GM23338 (cell line): Measurements from ENCODE around the gene REX1BD. TPM values are rescaled to one million over a fixed set of nuclear protein-coding genes. Genes with fewer than 3 reads are reported as not detected.
"Not testable (repeated sequence)": the region's sequence is repeated elsewhere in the genome, so short reads cannot be mapped to it uniquely, and the experiment has no call there.

Experiments used
- ATAC-seq: fragments of 200-7000 bp; cut with Tn5 transposase; 3 replicates; pipeline ENCODE4 v1.9.1; 2020
- DNase-seq: peaks from one replicate; pipeline ENCODE4 v3.0.0-alpha.2; 2015; ENCODE audit warnings: low spot score
- H2AFZ ChIP-seq: fragments of 200-600 bp; sonication (generic); 2 replicates; pipeline ENCODE4 v1.8.0; 2016; ENCODE audit warnings: antibody characterized with exemption, mild to moderate bottlenecking, moderate library complexity
- H3F3A ChIP-seq: fragments of 200-600 bp; sonication (generic); replicated peaks from 2 replicates; pipeline ENCODE4 v1.8.0; 2017; ENCODE audit warnings: antibody characterized with exemption, mixed run types, low read depth
- H3K27ac ChIP-seq: fragments of 200-600 bp; sonication (generic); 2 replicates; pipeline ENCODE4 v1.6.1; 2016; ENCODE audit warnings: low read depth
- H3K27me3 ChIP-seq: fragments of 200-600 bp; sonication (generic); 2 replicates; pipeline ENCODE4 v1.8.0; 2016; ENCODE audit warnings: mild to moderate bottlenecking, mixed run types, moderate library complexity; ENCODE audit not compliant: insufficient read depth
- H3K36me3 ChIP-seq: fragments of 200-600 bp; sonication (generic); 2 replicates; pipeline ENCODE4 v1.8.0; 2016; ENCODE audit warnings: mild to moderate bottlenecking; ENCODE audit not compliant: insufficient read depth
- H3K4me1 ChIP-seq: fragments of 200-600 bp; sonication (generic); 2 replicates; pipeline ENCODE4 v1.8.0; 2016; ENCODE audit warnings: mild to moderate bottlenecking, moderate library complexity; ENCODE audit not compliant: insufficient read depth
- H3K4me2 ChIP-seq: fragments of 200-600 bp; sonication (generic); 2 replicates; pipeline ENCODE4 v1.7.1; 2017; ENCODE audit warnings: mixed run types
- H3K4me3 ChIP-seq: fragments of 200-600 bp; sonication (generic); 2 replicates; pipeline ENCODE4 v1.6.1; 2016; ENCODE audit warnings: mixed run types
- H3K79me2 ChIP-seq: fragments of 200-600 bp; sonication (generic); replicated peaks from 2 replicates; pipeline ENCODE4 v1.8.0; 2017; ENCODE audit warnings: mild to moderate bottlenecking; ENCODE audit not compliant: insufficient read depth
- H3K9me2 ChIP-seq: fragments of 200-600 bp; sonication (generic); 2 replicates; pipeline ENCODE4 v1.8.0; 2017; ENCODE audit not compliant: insufficient read depth
- H4K20me1 ChIP-seq: fragments of 200-600 bp; sonication (generic); replicated peaks from 2 replicates; pipeline ENCODE4 v1.8.0; 2017; ENCODE audit warnings: mild to moderate bottlenecking; ENCODE audit not compliant: insufficient read depth
- H3K27ac Mint-ChIP-seq: 2 replicates; pipeline ENCODE4 v1.8.0; 2020; ENCODE audit warnings: inconsistent platforms, mild to moderate bottlenecking, moderate library complexity, mixed read lengths
- H3K27me3 Mint-ChIP-seq: 3 replicates; pipeline ENCODE4 v1.8.0; 2022; ENCODE audit warnings: low read depth, mild to moderate bottlenecking, moderate library complexity, mixed read lengths, inconsistent platforms; ENCODE audit not compliant: insufficient read depth, poor library complexity
- H3K36me3 Mint-ChIP-seq: 3 replicates; pipeline ENCODE4 v1.8.0; 2021; ENCODE audit warnings: low read depth, mild to moderate bottlenecking, inconsistent platforms, moderate library complexity, mixed read lengths
- H3K4me1 Mint-ChIP-seq: 3 replicates; pipeline ENCODE4 v1.8.0; 2020; ENCODE audit warnings: mild to moderate bottlenecking, inconsistent platforms, mixed read lengths
- H3K4me3 Mint-ChIP-seq: 3 replicates; pipeline ENCODE4 v1.8.0; 2021; ENCODE audit warnings: moderate library complexity, mild to moderate bottlenecking, inconsistent platforms, mixed read lengths
- H3K9me3 Mint-ChIP-seq: 3 replicates; pipeline ENCODE4 v1.8.0; 2020; ENCODE audit warnings: moderate library complexity, mild to moderate bottlenecking, inconsistent platforms, mixed read lengths
- CREB1 ChIP-seq: fragments of 250-450 bp; sonication (Bioruptor Pico); IDR thresholded peaks from 2 replicates; pipeline ENCODE4 v1.5.0; 2020; ENCODE audit warnings: low read depth, mild to moderate bottlenecking, moderate library complexity
- EZH2phosphoT487 ChIP-seq: fragments of 200-600 bp; sonication (generic); IDR thresholded peaks from one replicate; pipeline ENCODE4 v1.8.1; 2018; ENCODE audit warnings: antibody characterized with exemption; ENCODE audit not compliant: unreplicated experiment
- polyA plus RNA-seq: library from polyadenylated mRNA; unstranded; fragments of >200 nt; fragmentation: Nextera tagmentation; extraction: Ambion mirVana; gene quantifications from 2 replicates; pipeline ENCODE4 v1.2.1, GENCODE V29; 2016
- total RNA-seq: library from RNA; depleted of rRNA; stranded (reverse); fragments of >200 nt; shearing (Covaris generic); gene quantifications from 2 replicates; pipeline ENCODE4 v1.2.3, GENCODE V29; 2014
- TF ChIP-seq, protein P1 (sequence below), 2 experiments: fragments of 200-600 bp in 1 of 2; sonication (generic) in 1 of 2; conservative IDR thresholded peaks; 2 replicates each; pipeline versions ENCODE4 v1.5.1 to v1.6.1; 2016 to 2017; ENCODE audit warnings: antibody characterized with exemption in 2 of 2, low read depth in 2 of 2, mild to moderate bottlenecking in 2 of 2, moderate library complexity in 1 of 2
- TF ChIP-seq, protein P2 (sequence below): IDR thresholded peaks from 2 replicates; pipeline ENCODE4 v1.6.1; 2016; ENCODE audit warnings: antibody characterized with exemption

The REX1BD gene
- total and polyA plus RNA-seq, 2 experiments from 2014 or later: 124 to 138 TPM

- TF ChIP-seq, protein P1, sequence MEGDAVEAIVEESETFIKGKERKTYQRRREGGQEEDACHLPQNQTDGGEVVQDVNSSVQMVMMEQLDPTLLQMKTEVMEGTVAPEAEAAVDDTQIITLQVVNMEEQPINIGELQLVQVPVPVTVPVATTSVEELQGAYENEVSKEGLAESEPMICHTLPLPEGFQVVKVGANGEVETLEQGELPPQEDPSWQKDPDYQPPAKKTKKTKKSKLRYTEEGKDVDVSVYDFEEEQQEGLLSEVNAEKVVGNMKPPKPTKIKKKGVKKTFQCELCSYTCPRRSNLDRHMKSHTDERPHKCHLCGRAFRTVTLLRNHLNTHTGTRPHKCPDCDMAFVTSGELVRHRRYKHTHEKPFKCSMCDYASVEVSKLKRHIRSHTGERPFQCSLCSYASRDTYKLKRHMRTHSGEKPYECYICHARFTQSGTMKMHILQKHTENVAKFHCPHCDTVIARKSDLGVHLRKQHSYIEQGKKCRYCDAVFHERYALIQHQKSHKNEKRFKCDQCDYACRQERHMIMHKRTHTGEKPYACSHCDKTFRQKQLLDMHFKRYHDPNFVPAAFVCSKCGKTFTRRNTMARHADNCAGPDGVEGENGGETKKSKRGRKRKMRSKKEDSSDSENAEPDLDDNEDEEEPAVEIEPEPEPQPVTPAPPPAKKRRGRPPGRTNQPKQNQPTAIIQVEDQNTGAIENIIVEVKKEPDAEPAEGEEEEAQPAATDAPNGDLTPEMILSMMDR (conservative IDR thresholded peaks at IDR 0.05; ENCODE audit: low read depth in 2 of 2): peak; percentile 75 to 92
Measured at GRCh38 chr19:18588611-18589379, at the start of gene REX1BD (continued).

DNA sequence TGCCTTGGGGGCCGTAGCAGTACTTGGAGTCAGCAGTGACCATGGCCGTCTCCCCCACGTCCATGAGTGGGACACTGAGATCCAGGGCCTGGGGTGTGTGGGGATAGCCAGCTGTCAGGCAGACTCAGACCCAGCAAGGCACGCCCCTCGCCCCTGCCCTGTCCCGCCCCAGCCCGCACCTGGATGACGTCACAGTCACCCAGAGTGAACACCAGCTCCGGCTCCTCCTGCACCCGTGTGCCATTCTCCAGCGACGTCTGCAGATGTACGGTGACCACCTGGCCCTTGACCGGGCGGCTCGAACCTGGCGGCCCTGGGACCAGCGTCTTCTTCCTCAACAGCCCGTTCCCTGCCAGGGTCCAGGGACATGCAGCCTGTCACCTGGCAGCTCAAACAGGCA, 49.2 kb upstream of the REX1BD start:
- H3K36me3 Mint-ChIP-seq: peaks cover 70% of the 10 kb centered on the region
- TF ChIP-seq, protein P2, sequence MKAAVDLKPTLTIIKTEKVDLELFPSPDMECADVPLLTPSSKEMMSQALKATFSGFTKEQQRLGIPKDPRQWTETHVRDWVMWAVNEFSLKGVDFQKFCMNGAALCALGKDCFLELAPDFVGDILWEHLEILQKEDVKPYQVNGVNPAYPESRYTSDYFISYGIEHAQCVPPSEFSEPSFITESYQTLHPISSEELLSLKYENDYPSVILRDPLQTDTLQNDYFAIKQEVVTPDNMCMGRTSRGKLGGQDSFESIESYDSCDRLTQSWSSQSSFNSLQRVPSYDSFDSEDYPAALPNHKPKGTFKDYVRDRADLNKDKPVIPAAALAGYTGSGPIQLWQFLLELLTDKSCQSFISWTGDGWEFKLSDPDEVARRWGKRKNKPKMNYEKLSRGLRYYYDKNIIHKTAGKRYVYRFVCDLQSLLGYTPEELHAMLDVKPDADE: no peak
- no peak for TF ChIP-seq EZH2phosphoT487
- no peak for TF ChIP-seq CREB1 (CRISPR knock-in tag)

GRCh38 chr19:18540200-18540599, 48.4 kb upstream of the REX1BD start:
- H3K4me2 ChIP-seq, H3K27ac Mint-ChIP-seq, H3K27ac ChIP-seq, H3K4me3 ChIP-seq, H3K9me2 ChIP-seq, H2AFZ ChIP-seq, DNase-seq, H4K20me1 ChIP-seq, H3K27me3 ChIP-seq, H3K79me2 ChIP-seq, H3K9me3 Mint-ChIP-seq, H3K4me1 ChIP-seq, H3K27me3 Mint-ChIP-seq, H3K4me3 Mint-ChIP-seq, ATAC-seq: not testable (repeated sequence)
- H3K36me3 ChIP-seq: peaks cover 19% of the 10 kb centered on the region
- Mint-ChIP-seq H3K36me3 (peaks cover 67% of the 10 kb centered on the region), H3K4me1 (peaks cover 10% of the 10 kb centered on the region)
- H3F3A ChIP-seq: peaks cover 23% of the 10 kb centered on the region

More for the DNA sequence above, 49.2 kb upstream of the REX1BD start:
- peaks cover 9% of the 10 kb centered on the region for H3K79me2 ChIP-seq
- H3K9me2 ChIP-seq: no peaks in the 10 kb centered on the region
- Mint-ChIP-seq H3K27me3 (peaks cover 5% of the 10 kb centered on the region), H3K9me3 (no peaks in the 10 kb centered on the region; the same call in 2 of the 3 replicates), H3K27ac (no peak overlapping the region), H3K4me3 (no peak overlapping the region), H3K4me1 (peaks cover 10% of the 10 kb centered on the region)
- H3K27ac ChIP-seq: no peak overlapping the region
- DNase-seq: no peak
- no peaks in the 10 kb centered on the region for H3K4me1 ChIP-seq
- H3K36me3 ChIP-seq: peaks cover 19% of the 10 kb centered on the region
- H2AFZ ChIP-seq: no peak overlapping the region
- no peaks in the 10 kb centered on the region for H3K27me3 ChIP-seq
- no peaks in the 10 kb centered on the region; the same call in 1 of the 2 replicates for H4K20me1 ChIP-seq
- no peak overlapping the region for H3K4me3 ChIP-seq
- no peak overlapping the region for H3K4me2 ChIP-seq
- H3F3A ChIP-seq: peaks cover 23% of the 10 kb centered on the region
- no peak for ATAC-seq
